Fibroblast of skin of scalp (primary cell): Measurements from ENCODE around the gene VSX2.

ENCODE experiments used
- DNase-seq: peaks from one replicate; pipeline ENCODE4 v3.0.0-alpha.2; 2013

The VSX2 gene

DNA sequence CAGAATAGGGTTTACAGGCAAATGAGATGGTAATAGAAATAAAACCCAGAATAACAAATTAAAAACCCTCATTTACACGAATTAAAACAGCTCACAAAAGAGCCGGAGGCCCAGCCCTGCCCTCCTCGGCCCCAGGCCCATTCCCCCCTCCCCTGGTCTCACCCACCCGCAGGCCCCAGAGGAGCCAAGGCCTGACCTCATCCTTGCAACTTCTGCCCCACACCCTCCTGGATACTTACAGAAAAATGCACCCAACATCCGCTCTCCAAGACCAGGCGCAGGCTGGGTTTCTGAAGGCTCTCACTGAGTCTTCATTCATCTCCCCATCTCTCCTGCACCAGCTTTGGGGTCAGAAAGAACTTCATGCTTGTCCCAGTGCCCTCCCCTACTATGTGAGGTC is 16.2 kb upstream of the VSX2 start:
- no peak for DNase-seq

- no peak for DNase-seq
These were observed 7.5 kb upstream of the VSX2 start for GRCh38 chr14:74231784-74232183.

DNA sequence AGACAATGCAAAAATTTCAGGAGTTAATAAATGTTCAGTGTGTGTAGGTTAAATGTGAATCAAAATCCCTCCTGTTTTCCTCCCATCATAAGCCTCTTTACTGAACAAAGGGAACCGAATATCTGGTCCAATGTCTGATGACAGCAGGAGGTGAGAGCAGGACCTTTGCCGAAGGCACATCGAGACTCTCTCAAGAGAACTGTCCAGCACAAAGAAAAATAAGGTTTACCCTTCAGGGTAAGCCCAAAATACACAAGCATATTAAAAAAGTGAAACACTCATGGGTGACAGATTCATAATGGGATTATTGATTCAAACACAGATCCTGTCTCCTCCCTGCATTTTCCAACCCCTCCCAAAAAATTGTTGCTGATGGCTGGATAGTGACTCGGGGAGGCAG is 4.2 kb upstream of the VSX2 start:
- DNase-seq = no peak

GRCh38 chr14:74237441-74237840 is 1.8 kb upstream of the VSX2 start:
- DNase-seq = no peak

DNA sequence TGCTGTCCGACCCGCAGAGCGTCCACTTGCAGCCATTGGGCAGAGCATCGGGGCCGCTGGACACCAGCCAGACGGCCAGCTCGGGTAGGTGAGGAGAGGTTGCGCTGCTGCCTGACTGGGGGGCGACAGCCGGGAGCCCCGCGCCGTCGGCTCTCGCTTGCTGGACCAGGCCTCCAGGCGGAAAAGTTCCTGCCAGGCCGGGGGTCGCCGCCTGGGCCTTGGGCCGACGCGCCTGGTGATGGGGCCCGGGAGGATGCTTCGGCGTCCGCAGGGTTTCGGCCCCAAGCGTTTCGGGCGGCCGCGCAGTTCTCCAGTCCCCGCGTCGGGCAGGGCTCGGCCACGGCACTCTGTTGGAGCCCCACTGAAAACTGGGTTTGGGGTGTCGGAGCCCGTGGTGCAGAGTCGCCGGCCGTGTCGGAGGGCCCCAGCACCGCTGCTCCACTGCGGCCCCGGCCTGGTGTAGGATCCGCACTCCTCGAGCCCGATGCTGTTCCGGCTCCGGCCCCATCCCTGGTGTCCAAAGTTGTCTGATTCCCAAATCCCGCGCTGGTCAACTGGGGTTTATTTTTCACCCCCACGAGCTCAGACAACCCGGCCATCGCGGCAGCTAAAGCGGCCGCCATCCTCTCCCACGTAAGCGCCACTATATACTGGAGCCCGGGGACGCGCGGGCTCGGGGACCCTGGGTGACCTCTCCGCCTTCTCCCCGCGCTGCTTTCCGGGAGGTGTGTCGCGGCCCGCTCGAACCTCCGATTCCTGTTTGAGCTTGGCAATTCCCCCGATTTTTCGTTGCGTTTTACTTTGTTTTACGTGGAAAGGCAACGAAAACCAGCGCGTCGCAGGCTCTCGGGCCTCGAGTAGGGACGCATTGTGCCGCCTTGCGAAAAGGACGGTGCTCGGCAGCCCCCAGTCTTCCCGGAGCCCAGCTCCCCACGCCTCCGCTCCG is 872 bp downstream of the VSX2 start:
- no peak for DNase-seq

DNA sequence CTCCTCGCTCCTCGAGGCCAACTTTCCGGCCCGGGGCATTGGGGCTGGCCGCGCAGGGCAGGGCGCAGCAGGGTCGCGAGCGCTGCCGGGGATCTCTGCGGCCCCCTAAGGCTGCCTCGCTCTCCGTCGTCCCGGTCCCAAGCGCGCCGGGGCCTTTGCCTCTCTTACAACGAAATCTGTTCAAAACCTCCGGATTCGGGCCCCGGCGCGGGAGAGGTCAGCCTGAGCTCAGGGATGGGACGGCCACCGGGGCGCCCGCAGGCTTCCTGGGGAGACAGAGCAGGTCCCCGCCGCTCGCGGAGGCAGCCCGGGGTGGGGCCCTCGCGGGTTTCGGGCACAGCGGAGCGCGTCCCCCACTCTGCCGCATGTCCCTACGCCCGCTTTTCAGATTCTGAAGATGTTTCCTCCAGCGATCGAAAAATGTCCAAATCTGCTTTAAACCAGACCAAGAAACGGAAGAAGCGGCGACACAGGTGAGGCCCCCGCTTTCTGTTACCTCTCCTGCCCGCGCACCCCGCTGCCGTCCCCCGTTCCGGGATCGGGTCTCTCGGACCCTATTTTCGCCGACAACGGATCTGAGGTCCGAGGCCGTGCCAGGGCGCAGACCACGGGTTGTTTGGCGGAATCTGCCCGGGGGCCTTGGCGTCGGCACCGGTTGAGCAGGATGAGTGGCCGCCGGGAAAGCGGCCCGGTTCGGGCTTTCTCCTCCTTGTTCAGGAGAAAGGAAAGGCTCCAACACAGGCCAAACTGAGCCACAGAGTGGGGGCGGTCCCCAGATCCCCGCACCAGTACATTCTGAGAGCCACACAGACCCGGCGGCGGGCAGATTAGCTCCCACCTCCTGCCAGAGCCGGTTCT is 1.8 kb downstream of the VSX2 start:
- DNase-seq = no peak

DNA sequence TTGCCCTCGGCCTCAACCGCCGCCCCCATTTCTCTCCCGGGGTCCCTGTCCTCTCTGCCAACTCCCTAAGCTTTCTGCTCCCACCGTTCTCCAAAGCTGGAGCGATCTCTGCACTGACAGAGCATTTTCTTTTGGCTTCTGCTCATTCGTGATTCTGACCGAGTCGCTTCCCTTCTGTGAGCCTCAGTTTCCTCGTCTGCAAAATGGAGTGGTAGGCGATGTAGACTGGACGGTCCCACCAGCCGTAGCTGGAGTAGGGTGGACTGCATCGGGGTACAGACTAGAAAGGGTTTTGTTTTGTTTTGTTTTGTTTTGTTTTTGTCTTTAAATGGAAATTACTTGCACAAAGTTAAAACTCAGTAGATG is 2.4 kb downstream of the VSX2 start:
- DNase-seq = no peak

DNA sequence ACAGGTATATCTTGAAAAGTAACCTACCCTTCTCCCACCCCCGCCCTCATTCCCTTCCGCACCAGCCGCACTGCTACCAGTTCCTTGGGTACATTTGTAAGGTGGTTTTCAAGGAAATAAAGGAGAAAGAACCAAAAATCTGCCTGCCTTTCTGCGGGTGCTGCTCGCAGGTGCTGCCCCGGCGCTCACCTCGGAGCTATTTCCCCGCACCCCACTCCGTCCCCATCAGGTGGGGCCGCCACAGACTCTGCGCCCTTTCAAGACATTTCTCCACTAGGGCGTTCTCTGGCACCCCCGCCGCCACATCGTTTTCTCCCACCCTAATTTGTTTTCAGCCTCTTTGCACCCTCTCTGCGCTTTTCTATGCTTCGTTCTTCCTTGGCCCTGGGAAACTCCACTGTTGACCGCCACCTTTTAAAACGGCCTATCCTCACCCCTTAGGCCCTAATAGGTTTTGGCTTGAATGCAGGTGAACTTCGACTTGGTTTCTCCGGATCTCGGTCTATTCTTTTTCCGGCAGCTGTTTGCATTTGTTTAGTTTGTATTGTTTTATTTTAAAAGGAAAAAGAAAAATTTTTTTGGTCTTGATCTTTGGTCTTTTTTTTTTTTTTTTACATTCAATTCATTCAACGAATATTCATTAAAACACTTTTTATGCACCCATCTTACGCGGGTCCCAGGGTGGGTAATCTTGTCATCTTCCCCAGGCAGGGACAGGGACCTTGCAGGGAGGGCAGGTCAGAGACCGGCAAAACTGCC is 3.0 kb downstream of the VSX2 start:
- DNase-seq = no peak

GRCh38 chr14:74242780-74243042 is 3.5 kb downstream of the VSX2 start:
- DNase-seq = no peak

DNA sequence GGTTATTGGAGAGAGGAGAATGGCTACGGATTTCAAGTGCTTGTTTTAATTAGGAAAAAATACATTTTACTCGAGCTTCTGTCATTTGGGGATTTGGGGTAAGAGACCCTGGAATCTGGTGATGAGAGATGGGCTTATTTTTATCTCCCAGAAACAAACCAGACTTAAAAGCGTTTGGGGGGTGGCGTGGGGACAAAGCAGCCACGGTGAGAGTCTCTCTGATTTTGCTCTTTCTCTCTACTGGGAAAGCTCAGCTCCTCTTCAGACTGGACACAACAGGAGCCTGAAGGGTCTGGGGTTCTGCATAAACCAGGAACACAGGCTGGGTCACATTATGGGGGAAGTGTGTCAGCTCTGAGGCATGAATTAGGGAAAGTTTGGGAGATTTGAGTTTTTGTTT is 3.8 kb downstream of the VSX2 start:
- no peak for DNase-seq

DNA sequence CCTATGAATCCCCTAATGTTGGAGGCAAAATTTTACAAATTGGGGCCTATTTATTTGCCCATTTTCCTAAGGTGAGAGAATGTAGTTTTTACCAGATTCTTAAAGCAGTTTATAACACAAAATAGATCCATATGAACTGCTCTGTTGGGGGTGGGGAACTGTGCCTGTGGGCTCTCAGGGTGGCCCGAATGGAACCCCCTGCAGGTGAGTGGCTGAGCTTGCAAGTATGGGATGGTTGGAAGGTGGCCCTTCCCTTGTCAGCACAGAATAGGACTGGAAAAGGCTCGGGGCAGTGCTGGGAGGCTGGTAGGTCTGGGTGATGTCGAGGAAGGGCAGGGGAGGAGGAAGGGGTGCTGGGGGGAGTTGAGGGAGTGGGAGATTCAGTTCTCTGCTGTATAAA is 4.9 kb downstream of the VSX2 start:
- no peak for DNase-seq

DNA sequence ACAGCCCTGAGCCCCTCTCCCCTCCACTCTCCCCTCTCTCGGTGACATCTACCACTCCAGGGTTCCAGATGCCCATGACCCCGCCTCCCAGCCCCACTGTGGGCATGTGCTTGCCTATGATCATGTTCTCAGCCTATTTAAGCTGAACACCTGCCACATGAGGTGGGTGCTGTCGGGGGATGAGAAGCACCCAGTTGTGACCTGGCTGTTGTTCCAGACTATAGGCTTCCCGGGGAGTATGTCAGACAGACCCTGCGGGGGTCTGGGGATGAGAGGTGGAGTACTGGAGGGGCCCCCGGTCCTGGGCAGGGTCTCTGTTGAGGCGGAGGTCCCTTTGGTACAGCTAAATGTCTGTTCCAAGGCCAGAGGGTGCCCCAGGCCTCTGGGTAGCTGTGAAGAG is 6.0 kb downstream of the VSX2 start:
- no peak for DNase-seq

GRCh38 chr14:74246542-74246941 is 7.3 kb downstream of the VSX2 start:
- no peak for DNase-seq

DNA sequence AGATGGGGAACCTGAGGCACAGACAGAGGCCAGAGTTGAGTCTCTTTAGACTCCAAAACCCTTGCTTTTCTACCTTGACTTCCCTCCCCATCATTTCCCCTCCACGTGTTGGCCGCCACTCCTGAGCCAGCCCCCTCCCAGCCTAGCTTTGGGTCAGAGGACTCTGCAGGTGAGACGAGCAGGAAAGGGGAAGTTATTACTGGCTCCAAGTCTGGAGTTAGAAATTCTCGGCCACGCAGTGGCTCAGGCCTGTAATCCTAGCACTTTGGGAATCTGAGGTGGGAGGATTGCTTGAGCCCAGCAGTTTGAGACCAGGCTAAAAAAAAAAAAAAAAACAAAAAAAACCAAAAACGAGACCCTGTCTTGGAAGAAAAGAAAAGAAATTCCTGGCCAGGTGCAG is 8.8 kb downstream of the VSX2 start:
- DNase-seq = no peak

- DNase-seq = no peak
These were observed 10.5 kb downstream of the VSX2 start for GRCh38 chr14:74249433-74250375.

DNA sequence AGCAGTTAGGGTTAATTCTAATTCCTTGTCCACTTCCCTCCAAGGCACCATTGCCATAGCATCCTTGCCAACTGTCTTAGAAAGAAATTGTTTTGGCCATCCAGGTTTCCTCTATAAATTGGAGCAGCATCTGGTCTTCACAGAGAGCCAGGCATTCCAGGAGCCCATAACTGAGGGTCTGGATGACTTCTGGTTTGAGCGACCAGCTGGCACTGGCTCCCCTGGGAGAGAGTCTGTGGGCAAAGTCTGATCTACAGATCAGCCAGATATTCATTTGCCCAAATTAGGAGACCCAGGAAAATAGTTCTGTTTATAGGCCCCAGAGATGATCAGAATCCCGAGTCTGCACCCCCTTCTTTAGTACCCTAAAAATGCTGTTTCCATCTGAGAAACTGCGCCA is 16.0 kb downstream of the VSX2 start:
- DNase-seq = no peak

- peak; percentile 22 for DNase-seq
These were observed 18.1 kb downstream of the VSX2 start for GRCh38 chr14:74257078-74257940.

DNA sequence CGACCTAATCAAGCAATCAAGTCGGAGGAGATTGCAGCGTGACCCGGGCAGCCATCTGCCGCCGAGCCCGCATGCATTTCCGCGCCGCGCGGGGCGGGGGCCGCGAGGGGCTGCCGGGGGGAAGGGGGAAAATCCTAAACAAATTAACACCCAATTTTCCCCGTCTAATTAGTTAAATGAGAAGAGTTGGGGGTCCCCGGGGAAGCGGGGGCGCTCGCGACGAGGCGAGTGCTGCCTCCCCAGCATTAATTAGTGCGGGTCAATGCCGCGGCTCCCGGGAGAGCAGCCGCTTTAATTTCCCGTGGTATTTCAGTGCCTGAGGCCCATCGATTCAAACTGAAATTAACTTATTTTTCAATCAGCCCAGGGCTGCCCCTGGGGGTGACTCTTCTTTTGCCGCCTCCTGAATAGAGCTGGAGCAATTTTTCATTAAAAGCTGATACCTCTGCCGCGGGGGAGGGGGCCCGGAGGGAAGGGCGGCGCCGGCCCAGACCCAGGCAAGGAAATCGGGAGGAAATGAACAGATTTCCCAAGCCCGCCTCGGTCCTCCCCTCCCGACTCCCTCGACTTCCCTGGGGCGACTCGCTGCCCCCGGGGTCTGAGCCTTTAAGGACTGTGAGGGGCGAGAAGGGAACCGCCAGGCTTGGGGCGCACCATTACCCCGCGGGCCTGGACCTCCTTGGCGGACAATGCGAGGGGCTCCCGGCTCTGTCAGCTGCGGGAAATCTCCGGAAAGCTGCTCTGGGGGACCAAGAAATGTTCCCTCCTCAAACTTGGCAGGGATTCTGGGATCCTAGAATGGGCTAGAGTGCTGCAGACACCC is 18.9 kb downstream of the VSX2 start:
- DNase-seq = no peak

DNA sequence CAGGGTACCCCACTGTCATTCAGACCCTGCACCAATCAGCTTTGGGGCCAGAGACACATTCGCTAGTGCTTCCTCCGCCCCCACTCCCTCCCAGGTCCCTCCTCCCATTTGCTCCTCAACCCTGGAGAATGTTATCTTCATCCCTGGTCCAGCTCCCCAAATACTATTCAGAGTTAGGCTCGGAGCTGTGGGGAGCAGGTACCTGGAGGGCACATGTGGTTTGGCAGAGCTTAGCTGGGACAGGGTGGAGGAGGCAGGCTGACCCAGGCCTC is 19.5 kb downstream of the VSX2 start:
- DNase-seq = no peak

GRCh38 chr14:74259513-74259912 is 20.3 kb downstream of the VSX2 start:
- DNase-seq = no peak
